Thyroid gland (tissue), 4 donors: ENCODE data around the gene STXBP1.

Source experiments
- POLR2A ChIP-seq, 2 donors: fragments of 450-650 bp; IDR thresholded peaks; one replicate each; pipeline ENCODE4 v1.6.1; 2017; ENCODE audit warnings: antibody characterized with exemption in 2 of 2, mild to moderate bottlenecking in 2 of 2, moderate library complexity in 1 of 2
- TF ChIP-seq, protein P1 (sequence below), 6 experiments: fragments of 200-600 bp in 3 of 6; fragments of 450-650 bp in 3 of 6; sonication (generic) in 3 of 6; IDR thresholded peaks; one replicate each; pipeline ENCODE4 v1.5.1; 2016 to 2019; ENCODE audit warnings: antibody characterized with exemption in 6 of 6, mild to moderate bottlenecking in 2 of 6, inconsistent platforms in 1 of 6, moderate library complexity in 1 of 6

DNA sequence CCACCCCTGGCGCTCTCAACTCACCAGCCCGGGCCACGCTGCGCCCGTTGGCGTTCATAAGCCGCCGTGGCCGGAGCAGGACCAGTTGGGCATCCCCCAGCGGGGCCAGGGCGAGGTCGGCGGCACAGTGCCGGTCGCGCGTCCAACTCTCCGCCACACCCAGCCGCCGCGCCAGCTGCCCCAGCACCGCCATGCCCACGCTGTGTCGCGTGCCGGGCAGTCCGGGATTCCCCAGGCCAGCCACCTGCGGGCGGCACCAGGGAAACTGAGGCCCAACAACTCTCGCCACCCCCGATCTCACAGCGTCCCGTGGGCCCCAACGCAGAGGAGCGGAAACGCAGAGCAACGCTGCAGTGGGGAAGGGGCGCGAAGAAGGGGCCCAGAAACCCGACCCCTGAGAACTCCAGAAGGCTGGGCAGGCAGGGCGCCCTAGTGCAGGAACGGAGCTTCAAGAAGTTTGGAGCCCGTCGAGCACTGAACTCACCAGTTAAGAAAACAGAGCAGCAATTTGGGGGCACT, 102.9 kb downstream of the STXBP1 start:
- TF ChIP-seq, protein P1, sequence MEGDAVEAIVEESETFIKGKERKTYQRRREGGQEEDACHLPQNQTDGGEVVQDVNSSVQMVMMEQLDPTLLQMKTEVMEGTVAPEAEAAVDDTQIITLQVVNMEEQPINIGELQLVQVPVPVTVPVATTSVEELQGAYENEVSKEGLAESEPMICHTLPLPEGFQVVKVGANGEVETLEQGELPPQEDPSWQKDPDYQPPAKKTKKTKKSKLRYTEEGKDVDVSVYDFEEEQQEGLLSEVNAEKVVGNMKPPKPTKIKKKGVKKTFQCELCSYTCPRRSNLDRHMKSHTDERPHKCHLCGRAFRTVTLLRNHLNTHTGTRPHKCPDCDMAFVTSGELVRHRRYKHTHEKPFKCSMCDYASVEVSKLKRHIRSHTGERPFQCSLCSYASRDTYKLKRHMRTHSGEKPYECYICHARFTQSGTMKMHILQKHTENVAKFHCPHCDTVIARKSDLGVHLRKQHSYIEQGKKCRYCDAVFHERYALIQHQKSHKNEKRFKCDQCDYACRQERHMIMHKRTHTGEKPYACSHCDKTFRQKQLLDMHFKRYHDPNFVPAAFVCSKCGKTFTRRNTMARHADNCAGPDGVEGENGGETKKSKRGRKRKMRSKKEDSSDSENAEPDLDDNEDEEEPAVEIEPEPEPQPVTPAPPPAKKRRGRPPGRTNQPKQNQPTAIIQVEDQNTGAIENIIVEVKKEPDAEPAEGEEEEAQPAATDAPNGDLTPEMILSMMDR (IDR thresholded peaks at IDR 0.05) = no peak
- TF ChIP-seq POLR2A (IDR thresholded peaks at IDR 0.05) = no peak
